Measurements from ENCODE around the gene LHB.
"Not testable (repeated sequence)": the region's sequence is repeated elsewhere in the genome, so short reads cannot be mapped to it uniquely, and the experiment has no call there.

LHB gene

DNA sequence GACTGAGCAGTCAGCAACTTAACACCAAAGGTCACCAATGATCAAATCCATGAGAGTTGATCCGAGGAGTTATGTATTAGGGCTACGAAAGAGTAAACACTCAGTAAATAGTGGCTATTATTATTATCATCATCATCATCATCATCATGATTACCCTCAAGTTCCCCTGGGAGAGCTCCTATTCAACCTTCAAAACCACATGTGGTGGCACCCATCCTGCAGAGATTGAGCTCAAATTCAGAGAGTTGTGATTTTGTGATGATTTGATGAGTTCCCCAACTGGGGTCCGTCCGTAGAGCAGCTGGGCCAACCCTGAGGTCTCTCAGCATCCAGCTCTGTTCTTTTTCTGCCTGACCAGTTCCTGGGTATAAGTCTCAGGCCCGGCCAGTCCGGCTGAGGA, 8.2 kb upstream of the LHB start:
- not testable (repeated sequence) for H2AFZ ChIP-seq (ENCODE audit: low read depth, low read length); H3K4me3 ChIP-seq (ENCODE audit: low read depth in 1 of 2, low read length in 2 of 2); H4K20me1 ChIP-seq (ENCODE audit: insufficient read depth, low read length); H3K9ac ChIP-seq (ENCODE audit: low read depth, low read length); H3K4me1 ChIP-seq (ENCODE audit: insufficient read depth, low read length); ATAC-seq (ENCODE audit: insufficient read depth, low read depth); H3K36me3 ChIP-seq (ENCODE audit: insufficient read depth, low read length); H3K4me2 ChIP-seq (ENCODE audit: insufficient read depth, low read length); H3K27me3 ChIP-seq (ENCODE audit: insufficient read depth, low read length, poor library complexity); H3K9me3 ChIP-seq (ENCODE audit: insufficient read depth, low read length, severe bottlenecking); H3K27ac ChIP-seq (ENCODE audit: low read length); DNase-seq; H3K79me2 ChIP-seq (ENCODE audit: insufficient read depth, low read length)

DNA sequence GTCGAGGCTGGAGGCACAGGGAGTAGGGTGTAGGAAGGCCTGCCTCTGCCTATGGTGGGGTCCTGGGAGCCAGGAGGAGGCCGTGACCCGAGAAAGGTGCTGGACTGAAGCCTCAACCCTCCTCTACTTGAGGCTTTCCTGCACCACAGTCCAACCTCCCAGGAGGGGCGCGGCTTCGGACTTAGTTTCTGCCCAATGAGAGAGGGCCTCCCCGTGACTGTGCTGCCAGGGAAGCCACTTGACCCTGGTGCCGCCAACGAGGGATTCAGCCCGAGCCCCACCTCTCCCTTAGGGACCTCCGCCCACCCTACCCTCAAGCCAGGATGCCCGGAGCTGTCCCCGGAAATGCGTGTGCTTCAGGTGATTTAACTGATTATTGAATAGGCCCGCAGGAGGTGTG, 7.3 kb upstream of the LHB start, which contains the start of gene CGB3:
Gene CGB3, minus strand, starts transcription at position 101 of the 400 bp plus-strand sequence. CDS start 362 bp downstream, outside the sequence.
- H3K9me3 ChIP-seq (ENCODE audit: insufficient read depth, low read length, severe bottlenecking); H3K4me1 ChIP-seq (ENCODE audit: insufficient read depth, low read length); H3K36me3 ChIP-seq (ENCODE audit: insufficient read depth, low read length); H2AFZ ChIP-seq (ENCODE audit: low read depth, low read length); H3K9ac ChIP-seq (ENCODE audit: low read depth, low read length); H3K27ac ChIP-seq (ENCODE audit: low read length); H3K4me3 ChIP-seq (ENCODE audit: low read depth in 1 of 2, low read length in 2 of 2); H4K20me1 ChIP-seq (ENCODE audit: insufficient read depth, low read length); H3K27me3 ChIP-seq (ENCODE audit: insufficient read depth, low read length, poor library complexity); H3K4me2 ChIP-seq (ENCODE audit: insufficient read depth, low read length); H3K79me2 ChIP-seq (ENCODE audit: insufficient read depth, low read length); ATAC-seq (ENCODE audit: insufficient read depth, low read depth); DNase-seq: not testable (repeated sequence)

DNA sequence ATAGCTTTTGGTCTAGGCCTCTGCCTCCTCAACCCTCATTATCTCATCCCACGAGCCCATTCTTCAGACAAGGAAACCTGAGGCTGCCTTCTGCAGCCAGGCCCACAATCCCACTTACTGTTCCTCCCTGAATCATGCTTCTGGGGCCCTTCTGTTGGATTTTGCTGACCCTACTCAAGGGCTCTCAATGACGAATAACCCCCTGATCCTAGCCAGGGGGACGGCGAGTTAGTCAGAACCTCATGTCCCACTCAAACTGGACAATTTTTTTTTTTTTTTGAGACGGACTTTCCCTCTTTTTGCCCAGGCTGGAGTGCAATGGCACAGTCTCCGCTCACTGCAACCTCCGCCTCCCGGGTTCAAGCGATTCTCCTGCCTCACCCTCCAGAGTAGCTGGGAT, 5.2 kb upstream of the LHB start:
- Histone ChIP-seq H4K20me1 (ENCODE audit: insufficient read depth, low read length) (no peaks in the 10 kb centered on the region; the same call in 1 of the 2 replicates), H3K27me3 (ENCODE audit: insufficient read depth, low read length, poor library complexity) (peaks cover 3% of the 10 kb centered on the region), H3K4me3 (ENCODE audit: low read depth in 1 of 2, low read length in 2 of 2) (no peak overlapping the region), H3K4me1 (ENCODE audit: insufficient read depth, low read length) (peaks cover 3% of the 10 kb centered on the region; the same call in 1 of the 2 replicates), H3K9me3 (ENCODE audit: insufficient read depth, low read length, severe bottlenecking) (no peaks in the 10 kb centered on the region), H3K27ac (ENCODE audit: low read length) (no peak overlapping the region), H2AFZ (ENCODE audit: low read depth, low read length) (no peak overlapping the region), H3K4me2 (ENCODE audit: insufficient read depth, low read length) (no peak overlapping the region), H3K9ac (ENCODE audit: low read depth, low read length) (no peak overlapping the region), H3K79me2 (ENCODE audit: insufficient read depth, low read length) (no peaks in the 10 kb centered on the region), H3K36me3 (ENCODE audit: insufficient read depth, low read length) (no peaks in the 10 kb centered on the region)
- DNase-seq (no peak), ATAC-seq (ENCODE audit: insufficient read depth, low read depth) (no peak)
- TF ChIP-seq, protein P1, sequence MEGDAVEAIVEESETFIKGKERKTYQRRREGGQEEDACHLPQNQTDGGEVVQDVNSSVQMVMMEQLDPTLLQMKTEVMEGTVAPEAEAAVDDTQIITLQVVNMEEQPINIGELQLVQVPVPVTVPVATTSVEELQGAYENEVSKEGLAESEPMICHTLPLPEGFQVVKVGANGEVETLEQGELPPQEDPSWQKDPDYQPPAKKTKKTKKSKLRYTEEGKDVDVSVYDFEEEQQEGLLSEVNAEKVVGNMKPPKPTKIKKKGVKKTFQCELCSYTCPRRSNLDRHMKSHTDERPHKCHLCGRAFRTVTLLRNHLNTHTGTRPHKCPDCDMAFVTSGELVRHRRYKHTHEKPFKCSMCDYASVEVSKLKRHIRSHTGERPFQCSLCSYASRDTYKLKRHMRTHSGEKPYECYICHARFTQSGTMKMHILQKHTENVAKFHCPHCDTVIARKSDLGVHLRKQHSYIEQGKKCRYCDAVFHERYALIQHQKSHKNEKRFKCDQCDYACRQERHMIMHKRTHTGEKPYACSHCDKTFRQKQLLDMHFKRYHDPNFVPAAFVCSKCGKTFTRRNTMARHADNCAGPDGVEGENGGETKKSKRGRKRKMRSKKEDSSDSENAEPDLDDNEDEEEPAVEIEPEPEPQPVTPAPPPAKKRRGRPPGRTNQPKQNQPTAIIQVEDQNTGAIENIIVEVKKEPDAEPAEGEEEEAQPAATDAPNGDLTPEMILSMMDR (IDR thresholded peaks at IDR 0.05; ENCODE audit: borderline replicate concordance, extremely low read depth, low read length, poor library complexity, severe bottlenecking): no peak
- TF ChIP-seq EZH2 (IDR thresholded peaks at IDR 0.05; ENCODE audit: borderline replicate concordance, low read depth, low read length, severe bottlenecking): no peak

DNA sequence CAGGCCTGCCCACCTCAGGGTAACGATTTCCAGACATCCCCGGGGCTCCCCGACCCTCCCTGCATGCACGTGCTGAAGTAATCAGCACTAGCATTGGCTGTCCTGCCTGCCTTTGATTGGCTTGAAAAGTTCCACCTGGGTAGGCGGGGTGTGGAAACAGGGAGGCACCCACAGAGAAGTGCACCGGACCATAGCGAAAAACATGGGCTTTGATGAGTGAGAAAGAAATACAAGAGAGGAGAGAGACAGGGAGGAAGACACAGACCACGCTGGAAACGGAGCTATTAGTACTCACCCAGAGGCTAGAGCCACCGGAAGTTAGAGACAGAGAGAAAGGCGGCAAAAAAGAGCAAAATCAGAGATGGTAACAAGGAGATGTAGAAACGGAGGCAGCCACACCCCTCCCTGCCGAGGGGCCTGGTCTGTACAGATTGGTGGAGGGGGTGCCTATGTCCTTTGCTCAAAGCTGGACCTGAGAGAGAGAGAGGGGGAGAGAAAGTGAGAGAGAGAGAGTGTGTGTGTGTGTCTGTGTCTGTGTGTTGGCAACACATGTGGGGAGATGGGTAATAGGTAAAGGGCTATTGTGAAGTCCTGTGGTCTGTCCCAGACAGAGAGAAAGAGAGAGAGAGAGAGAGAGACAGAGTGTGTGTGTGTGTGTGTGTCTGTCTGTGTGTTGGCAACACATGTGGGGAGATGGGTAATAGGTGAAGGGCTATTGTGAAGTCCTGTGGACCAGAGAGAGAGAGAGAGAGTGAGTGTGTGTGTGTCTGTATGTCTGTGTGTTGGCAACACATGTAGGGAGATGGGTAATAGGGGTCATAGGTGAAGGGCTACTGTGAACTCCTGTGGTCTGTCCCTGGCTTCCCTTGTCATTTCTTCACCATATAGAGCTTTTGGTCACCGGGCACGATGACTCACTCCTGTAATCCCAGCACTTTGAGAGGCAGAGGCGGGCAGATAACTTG, 4.3 kb upstream of the LHB start:
- no peak for TF ChIP-seq EZH2 (IDR thresholded peaks at IDR 0.05; ENCODE audit: borderline replicate concordance, low read depth, low read length, severe bottlenecking)
- TF ChIP-seq, protein P1 (IDR thresholded peaks at IDR 0.05; ENCODE audit: borderline replicate concordance, extremely low read depth, low read length, poor library complexity, severe bottlenecking): no peak
- no peak overlapping the region for H3K4me2 ChIP-seq (ENCODE audit: insufficient read depth, low read length)
- peaks cover 4% of the 10 kb centered on the region for H3K36me3 ChIP-seq (ENCODE audit: insufficient read depth, low read length)
- H3K4me1 ChIP-seq (ENCODE audit: insufficient read depth, low read length): peaks cover 3% of the 10 kb centered on the region; the same call in 1 of the 2 replicates
- H4K20me1 ChIP-seq (ENCODE audit: insufficient read depth, low read length): peaks cover 2% of the 10 kb centered on the region; the same call in 1 of the 2 replicates
- H3K27me3 ChIP-seq (ENCODE audit: insufficient read depth, low read length, poor library complexity): peaks cover 3% of the 10 kb centered on the region
- DNase-seq: no peak
- no peak overlapping the region for H3K27ac ChIP-seq (ENCODE audit: low read length)
- H3K4me3 ChIP-seq (ENCODE audit: low read depth in 1 of 2, low read length in 2 of 2): no peak overlapping the region
- H3K9ac ChIP-seq (ENCODE audit: low read depth, low read length): no peak overlapping the region
- H3K79me2 ChIP-seq (ENCODE audit: insufficient read depth, low read length): no peaks in the 10 kb centered on the region
- H2AFZ ChIP-seq (ENCODE audit: low read depth, low read length): no peak overlapping the region
- ATAC-seq (ENCODE audit: insufficient read depth, low read depth): 0 out of 3 replicates have a peak, but pooled peaks have one; percentile 13
- H3K9me3 ChIP-seq (ENCODE audit: insufficient read depth, low read length, severe bottlenecking): no peaks in the 10 kb centered on the region
